Measurements from ENCODE around the gene BBS10.
"Not testable (repeated sequence)": the region's sequence is repeated elsewhere in the genome, so short reads cannot be mapped to it uniquely, and the experiment has no call there.

BBS10 gene

DNA sequence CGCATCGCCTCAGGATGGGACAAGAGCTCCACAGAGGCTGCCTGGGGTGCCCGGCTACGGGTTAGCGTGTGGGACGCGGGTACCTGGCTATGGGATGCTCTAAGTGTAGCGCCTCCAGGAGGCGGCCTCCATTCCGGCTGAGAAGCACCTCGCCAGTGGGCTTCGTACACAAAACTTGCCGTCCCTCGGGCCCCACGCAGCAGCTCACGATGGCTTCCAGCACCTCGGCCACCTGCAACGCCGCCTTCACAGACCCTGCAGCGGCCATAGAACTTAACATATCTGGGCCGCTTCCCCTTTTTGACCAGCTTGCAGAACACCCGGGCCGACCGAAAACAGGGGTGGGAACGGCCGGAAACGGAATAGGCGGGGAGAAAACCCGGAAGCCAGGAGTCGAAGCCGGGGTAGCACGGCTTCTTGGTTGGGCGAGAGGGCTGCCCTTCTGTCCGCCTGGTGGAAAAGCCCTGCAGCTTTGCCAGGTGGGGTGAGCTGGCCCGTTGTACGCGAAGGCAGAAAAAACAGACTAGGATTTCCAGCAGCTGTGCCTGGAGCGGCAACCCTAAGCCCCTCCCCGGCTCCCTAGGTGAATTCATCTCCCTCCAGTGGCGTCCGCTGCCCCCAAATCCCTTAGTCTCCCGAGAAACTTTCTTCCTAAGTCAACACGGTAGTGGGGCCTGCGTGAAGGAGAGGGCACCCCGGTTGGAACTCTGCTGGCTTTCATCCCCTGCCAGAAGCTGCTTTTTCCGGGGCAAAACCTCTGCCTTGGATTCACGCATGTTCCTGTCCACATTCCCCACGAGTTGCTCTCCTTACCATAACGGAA, at the start of gene BBS10:
BBS10 (minus strand) TSS at position 337 of the 823 bp plus-strand sequence; CDS start at position 280, 57 bp downstream.
- TF ChIP-seq, protein P1, sequence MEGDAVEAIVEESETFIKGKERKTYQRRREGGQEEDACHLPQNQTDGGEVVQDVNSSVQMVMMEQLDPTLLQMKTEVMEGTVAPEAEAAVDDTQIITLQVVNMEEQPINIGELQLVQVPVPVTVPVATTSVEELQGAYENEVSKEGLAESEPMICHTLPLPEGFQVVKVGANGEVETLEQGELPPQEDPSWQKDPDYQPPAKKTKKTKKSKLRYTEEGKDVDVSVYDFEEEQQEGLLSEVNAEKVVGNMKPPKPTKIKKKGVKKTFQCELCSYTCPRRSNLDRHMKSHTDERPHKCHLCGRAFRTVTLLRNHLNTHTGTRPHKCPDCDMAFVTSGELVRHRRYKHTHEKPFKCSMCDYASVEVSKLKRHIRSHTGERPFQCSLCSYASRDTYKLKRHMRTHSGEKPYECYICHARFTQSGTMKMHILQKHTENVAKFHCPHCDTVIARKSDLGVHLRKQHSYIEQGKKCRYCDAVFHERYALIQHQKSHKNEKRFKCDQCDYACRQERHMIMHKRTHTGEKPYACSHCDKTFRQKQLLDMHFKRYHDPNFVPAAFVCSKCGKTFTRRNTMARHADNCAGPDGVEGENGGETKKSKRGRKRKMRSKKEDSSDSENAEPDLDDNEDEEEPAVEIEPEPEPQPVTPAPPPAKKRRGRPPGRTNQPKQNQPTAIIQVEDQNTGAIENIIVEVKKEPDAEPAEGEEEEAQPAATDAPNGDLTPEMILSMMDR (IDR thresholded peaks at IDR 0.05; ENCODE audit: low read depth, low read length), result peak; percentile 42
- DNase-seq (ENCODE audit: low read depth in 2 of 2), result peak; percentile 93 to 95
- H3K4me3 ChIP-seq (replicated peaks in 1 of 2; ENCODE audit: low read depth in 2 of 2, low read length in 2 of 2), result peak within 1 kb of the TSS; percentile 85

- TF ChIP-seq, protein P1 (IDR thresholded peaks at IDR 0.05; ENCODE audit: low read depth, low read length), result no peak
- DNase-seq (ENCODE audit: low read depth in 2 of 2), result no peak
- no peak overlapping the region for H3K4me3 ChIP-seq (replicated peaks in 1 of 2; ENCODE audit: low read depth in 2 of 2, low read length in 2 of 2)
Measured at GRCh38 chr12:76391461-76391860, 43.2 kb upstream of the BBS10 start.

DNA sequence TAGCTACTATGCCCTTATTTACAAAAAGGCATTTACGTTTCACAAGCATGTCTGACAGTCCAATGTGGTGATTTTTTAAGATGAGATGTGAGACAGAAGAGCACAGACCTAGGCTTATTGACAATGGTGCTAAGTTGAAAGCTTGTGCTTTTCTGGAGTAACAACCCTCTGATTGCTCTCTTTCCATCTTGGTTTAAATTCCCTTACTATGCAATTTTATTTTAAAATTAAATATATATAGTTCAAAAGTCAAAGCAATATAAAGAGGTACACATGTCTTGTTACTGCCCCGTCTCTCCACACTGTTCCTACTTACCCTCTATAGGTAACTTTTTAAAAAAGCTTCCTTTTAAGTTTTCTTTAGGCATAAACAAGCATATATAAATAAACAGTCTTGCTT, 39.4 kb upstream of the BBS10 start:
- H3K4me3 ChIP-seq (replicated peaks in 1 of 2; ENCODE audit: low read depth in 2 of 2, low read length in 2 of 2), result no peak overlapping the region
- no peak for DNase-seq (ENCODE audit: low read depth in 2 of 2)
- TF ChIP-seq, protein P1 (IDR thresholded peaks at IDR 0.05; ENCODE audit: low read depth, low read length), result no peak

DNA sequence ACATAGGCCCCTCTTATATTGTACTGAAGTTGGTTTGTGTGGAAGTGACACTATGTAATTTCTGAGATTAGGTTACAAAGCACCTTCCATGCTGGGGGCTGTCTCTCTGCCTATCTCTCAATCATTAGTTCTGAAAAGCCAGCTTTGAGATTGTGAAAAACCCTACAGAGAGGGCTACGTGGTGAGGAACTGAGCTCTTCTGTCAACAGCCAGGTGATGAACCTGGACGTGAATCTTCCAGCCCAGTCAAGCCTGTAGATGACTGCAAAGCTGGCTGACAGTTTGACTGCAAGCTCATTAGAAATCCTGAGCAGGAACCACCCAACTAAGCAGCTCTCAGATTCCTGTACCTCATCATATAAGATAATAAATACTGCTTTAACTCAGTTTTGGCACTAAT, 36.3 kb upstream of the BBS10 start:
- H3K4me3 ChIP-seq (replicated peaks in 1 of 2; ENCODE audit: low read depth in 2 of 2, low read length in 2 of 2), result no peak overlapping the region
- TF ChIP-seq, protein P1 (IDR thresholded peaks at IDR 0.05; ENCODE audit: low read depth, low read length), result no peak
- DNase-seq (ENCODE audit: low read depth in 2 of 2), result no peak

- DNase-seq (ENCODE audit: low read depth in 2 of 2), result no peak
- H3K4me3 ChIP-seq (replicated peaks in 1 of 2; ENCODE audit: low read depth in 2 of 2, low read length in 2 of 2), result no peak overlapping the region
- TF ChIP-seq, protein P1 (IDR thresholded peaks at IDR 0.05; ENCODE audit: low read depth, low read length), result no peak
Measured at GRCh38 chr12:76383988-76384387, 35.8 kb upstream of the BBS10 start.

GRCh38 chr12:76379261-76379660, 31.0 kb upstream of the BBS10 start:
- no peak overlapping the region for H3K4me3 ChIP-seq (replicated peaks in 1 of 2; ENCODE audit: low read depth in 2 of 2, low read length in 2 of 2)
- TF ChIP-seq, protein P1 (IDR thresholded peaks at IDR 0.05; ENCODE audit: low read depth, low read length), result no peak
- no peak for DNase-seq (ENCODE audit: low read depth in 2 of 2)

GRCh38 chr12:76376876-76377275, 28.7 kb upstream of the BBS10 start:
- DNase-seq (ENCODE audit: low read depth in 2 of 2); H3K4me3 ChIP-seq (replicated peaks in 1 of 2; ENCODE audit: low read depth in 2 of 2, low read length in 2 of 2): not testable (repeated sequence)

All from cardiac fibroblast (primary cell).